SK-N-SH treated with all-trans-retinoic acid at 6 μM for 48 hours (cell line): ENCODE results near the gene DPYSL5.

Experiments
- CSRNP3 ChIP-seq: fragments of 250-450 bp; sonication (Bioruptor Pico); IDR thresholded peaks from 2 replicates; pipeline ENCODE4 v1.5.1; 2021; ENCODE audit warnings: mild to moderate bottlenecking, moderate library complexity
- ISL1 ChIP-seq: fragments of 250-450 bp; sonication (Bioruptor Pico); IDR thresholded peaks from 2 replicates; pipeline ENCODE4 v2.1.2; 2022; ENCODE audit warnings: mild to moderate bottlenecking, moderate library complexity

- TF ChIP-seq ISL1 (no peak), CSRNP3 (CRISPR knock-in tag) (no peak)
Observed at GRCh38 chr2:26975656-26976055, 127.7 kb downstream of the DPYSL5 start.
